Gastroesophageal sphincter (tissue), 4 donors: Measurements from ENCODE around the gene PDZRN4. TPM values are rescaled to one million over a fixed set of nuclear protein-coding genes. Genes with fewer than 3 reads are reported as not detected.

Source experiments
- ATAC-seq: fragments of 150-250 bp; one replicate; pipeline ENCODE4 v1.9.1; 2016; ENCODE audit warnings: mild to moderate bottlenecking, moderate library complexity
- H3K27ac ChIP-seq, 4 donors: fragments of 200-600 bp; sonication (generic) in 3 of 4; 1 replicate in 3 of 4; 2 replicates in 1 of 4; pipeline ENCODE4 v1.5.1; 2016 to 2019
- H3K27me3 ChIP-seq: fragments of 200-600 bp; sonication (generic); one replicate; pipeline ENCODE4 v1.5.1; 2019
- H3K36me3 ChIP-seq, 2 donors: fragments of 200-600 bp; sonication (generic); one replicate each; pipeline ENCODE4 v1.5.1; 2019; ENCODE audit warnings: control low read depth in 1 of 2
- H3K4me1 ChIP-seq, 3 donors: fragments of 200-600 bp; sonication (generic); 1 replicate in 2 of 3; 2 replicates in 1 of 3; pipeline ENCODE4 v1.5.1; 2016 to 2019; ENCODE audit warnings: control low read depth in 2 of 3
- H3K4me3 ChIP-seq, 2 donors: fragments of 200-600 bp; sonication (generic); one replicate each; pipeline ENCODE4 v1.5.1; 2019; ENCODE audit warnings: mild to moderate bottlenecking in 1 of 2, moderate library complexity in 1 of 2
- H3K9me3 ChIP-seq, 3 donors: fragments of 200-600 bp; sonication (generic); one replicate each; pipeline ENCODE4 v1.5.1; 2017 to 2019; ENCODE audit warnings: control low read depth in 2 of 3
- CTCF ChIP-seq, 4 experiments: fragments of 200-600 bp in 2 of 4; fragments of 450-650 bp in 2 of 4; sonication (generic) in 1 of 4; IDR thresholded peaks; one replicate each; pipeline ENCODE4 v1.5.1; 2017 to 2019; ENCODE audit warnings: antibody characterized with exemption in 4 of 4, mild to moderate bottlenecking in 2 of 4, moderate library complexity in 2 of 4
- EP300 ChIP-seq: sonication (generic); formaldehyde crosslinking; IDR thresholded peaks from one replicate; pipeline ENCODE4 v1.6.1; 2017; ENCODE audit warnings: antibody characterized with exemption, mild to moderate bottlenecking
- POLR2A ChIP-seq, 2 donors: fragments of 450-650 bp; IDR thresholded peaks; one replicate each; pipeline ENCODE4 v1.6.1; 2017; ENCODE audit warnings: antibody characterized with exemption in 2 of 2, mild to moderate bottlenecking in 2 of 2, moderate library complexity in 1 of 2
- POLR2AphosphoS5 ChIP-seq: sonication (generic); formaldehyde crosslinking; IDR thresholded peaks from one replicate; pipeline ENCODE4 v1.6.1; 2017; ENCODE audit warnings: antibody characterized with exemption
- WGBS, 2 donors: methylation state at CpG; one replicate each; pipeline ENCODE4 v1.1.5; 2018; ENCODE audit warnings: low coverage in 1 of 2; 5-methylcytosine and 5-hydroxymethylcytosine counted together
- total RNA-seq, 4 donors: library from RNA; depleted of rRNA; stranded (reverse); fragments of >200 nt; gene quantifications; one replicate each; pipeline ENCODE4 v1.1.0, GENCODE V29; 2016

PDZRN4 gene
- total RNA-seq, 4 donors from 2014 or later, result 32.0 to 87.8 (median 50.8) TPM

- Histone ChIP-seq H3K27me3 (no peaks in the 10 kb centered on the region), H3K27ac (peak overlapping the region; percentile 35 to 71 (median 64)), H3K36me3 (no peaks in the 10 kb centered on the region), H3K9me3 (no peaks in the 10 kb centered on the region), H3K4me3 (no peak overlapping the region), H3K4me1 (peaks cover 5 to 55% (median 17%) of the 10 kb centered on the region in 3 donors)
- WGBS, 2 donors, result 11 to 65% methylated on average over 2 of the region's 2 CpGs
- no peak for ATAC-seq
- TF ChIP-seq CTCF (IDR thresholded peaks at IDR 0.05), result no peak
- no peak for TF ChIP-seq POLR2A (IDR thresholded peaks at IDR 0.05)
- no peak for TF ChIP-seq EP300
- TF ChIP-seq POLR2AphosphoS5, result no peak
These were observed 24.5 kb downstream of the PDZRN4 start for GRCh38 chr12:41212625-41213024.

GRCh38 chr12:41213107-41213506 is 25.0 kb downstream of the PDZRN4 start:
- Histone ChIP-seq H3K4me3 (no peak overlapping the region), H3K27me3 (no peaks in the 10 kb centered on the region), H3K4me1 (peaks cover 5 to 58% (median 14%) of the 10 kb centered on the region in 3 donors), H3K9me3 (no peaks in the 10 kb centered on the region), H3K27ac (peak overlapping the region; percentile 35 to 71 (median 64)), H3K36me3 (no peaks in the 10 kb centered on the region)
- TF ChIP-seq POLR2A (IDR thresholded peaks at IDR 0.05) (no peak), EP300 (no peak), POLR2AphosphoS5 (no peak), CTCF (IDR thresholded peaks at IDR 0.05) (no peak)
- ATAC-seq, result no peak
- WGBS, 2 donors, result 52 to 63% methylated on average over 6 to 7 of the region's 7 CpGs

GRCh38 chr12:41213648-41214047 is 25.5 kb downstream of the PDZRN4 start:
- Histone ChIP-seq H3K27ac (peak overlapping the region; percentile 35 to 71 (median 64)), H3K4me1 (peaks cover 5 to 59% (median 12%) of the 10 kb centered on the region in 3 donors), H3K27me3 (no peaks in the 10 kb centered on the region), H3K9me3 (no peaks in the 10 kb centered on the region), H3K36me3 (no peaks in the 10 kb centered on the region), H3K4me3 (no peak overlapping the region)
- WGBS, 2 donors, result 60 to 71% methylated on average over 3 of the region's 3 CpGs
- TF ChIP-seq POLR2A (IDR thresholded peaks at IDR 0.05) (no peak), POLR2AphosphoS5 (no peak), CTCF (IDR thresholded peaks at IDR 0.05) (no peak), EP300 (no peak)
- ATAC-seq, result peak; percentile 61

DNA sequence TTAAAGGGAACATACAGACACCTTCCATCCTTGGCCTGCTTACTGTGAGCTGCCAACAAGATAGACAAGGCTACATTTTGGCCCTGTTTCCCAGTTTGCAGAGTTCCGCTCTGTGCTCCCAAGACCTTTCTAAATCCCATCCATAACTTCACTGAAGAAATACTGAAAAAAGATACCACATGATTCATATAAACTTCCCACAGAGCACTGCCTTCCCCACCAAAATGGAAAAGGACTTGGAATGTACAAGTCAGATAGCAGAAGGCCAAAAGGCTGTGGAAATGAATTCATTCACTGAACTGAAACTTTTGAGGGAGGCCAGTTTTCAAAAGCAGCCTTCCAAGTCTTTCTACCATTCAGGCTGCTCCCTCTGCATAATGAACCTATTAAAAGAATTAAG is 29.6 kb downstream of the PDZRN4 start:
- no peaks in the 10 kb centered on the region for H3K27me3 ChIP-seq
- peaks cover 5 to 66% (median 15%) of the 10 kb centered on the region in 3 donors for H3K4me1 ChIP-seq
- no peak for TF ChIP-seq POLR2A (IDR thresholded peaks at IDR 0.05)
- no peak for TF ChIP-seq CTCF (IDR thresholded peaks at IDR 0.05)
- no peak for TF ChIP-seq EP300
- no peak for TF ChIP-seq POLR2AphosphoS5
- peak overlapping the region; percentile 61 to 81 (median 70) for H3K27ac ChIP-seq
- peak; percentile 42 for ATAC-seq
- H3K9me3 ChIP-seq, result no peaks in the 10 kb centered on the region
- H3K36me3 ChIP-seq, result no peaks in the 10 kb centered on the region
- 15 to 20% methylated on average over 1 of the region's 1 CpG for WGBS, 2 donors
- H3K4me3 ChIP-seq, result peak overlapping the region in 1 of 2 donors; percentile 5

- H3K36me3 ChIP-seq, result no peaks in the 10 kb centered on the region
- H3K4me3 ChIP-seq, result no peak overlapping the region
- WGBS, 2 donors, result 64 to 79% methylated on average over 2 of the region's 2 CpGs
- TF ChIP-seq EP300 (no peak), CTCF (IDR thresholded peaks at IDR 0.05) (no peak), POLR2A (IDR thresholded peaks at IDR 0.05) (no peak), POLR2AphosphoS5 (no peak)
- H3K4me1 ChIP-seq, result peaks cover 5 to 52% (median 13%) of the 10 kb centered on the region in 3 donors
- no peaks in the 10 kb centered on the region for H3K27me3 ChIP-seq
- no peaks in the 10 kb centered on the region for H3K9me3 ChIP-seq
- ATAC-seq, result no peak
- peak overlapping the region in 3 of 4 donors; percentile 34 to 55 (median 39) for H3K27ac ChIP-seq
These were observed 32.8 kb downstream of the PDZRN4 start for GRCh38 chr12:41220931-41221330.
